Measurements from ENCODE around the gene SPC24. TPM values are rescaled to one million over a fixed set of nuclear protein-coding genes. Genes with fewer than 3 reads are reported as not detected.

Gene SPC24
- total RNA-seq, 1 donor from 2014 or later, result 0.98 TPM

- Mint-ChIP-seq H3K4me3 (no peak overlapping the region), H3K27ac (no peak overlapping the region), H3K27me3 (peaks cover 3% of the 10 kb centered on the region), H3K4me1 (peaks cover 16% of the 10 kb centered on the region), H3K36me3 (ENCODE audit: low read depth) (no peaks in the 10 kb centered on the region), H3K9me3 (no peaks in the 10 kb centered on the region)
- POLR2A ChIA-PET, result no interaction called here
- DNase-seq, result no peak
- no peak for TF ChIP-seq CTCF (IDR thresholded peaks at IDR 0.05)
- CTCF ChIA-PET, result interaction anchor here (0.9 to 3.2 kb wide), 5 partner anchors 14 to 167 kb away, joined by 3 to 19 read pairs (median 11); no protein-coding TSS in a partner anchor
- no peak for ATAC-seq (ENCODE audit: low read depth)
- intact Hi-C loops (cut with micrococcal nuclease), result loop anchor here (1.0 kb wide), 1 partner anchor 76 kb away; no protein-coding TSS in a partner anchor
Measured at GRCh38 chr19:11202488-11203193, 47.1 kb upstream of the SPC24 start.

DNA sequence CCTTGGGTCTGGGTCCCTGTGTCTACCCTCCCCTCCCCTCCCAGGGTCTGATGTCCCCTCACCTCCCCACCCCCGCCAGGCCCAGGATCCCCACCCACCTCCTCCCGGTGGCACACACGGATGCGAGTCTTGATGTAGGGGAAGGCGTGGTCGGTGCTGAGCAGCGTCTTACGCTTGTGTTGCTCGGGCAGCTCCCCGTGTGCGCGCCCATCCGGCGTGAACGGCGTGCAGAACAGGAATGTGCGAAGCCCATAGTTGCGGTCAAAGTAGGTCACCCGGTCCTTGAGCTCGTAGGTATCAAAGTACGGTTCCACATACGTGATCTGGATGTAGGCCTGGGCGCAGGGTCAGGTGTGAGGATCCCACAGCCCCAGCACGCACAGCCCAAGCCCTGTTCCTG is 46.2 kb upstream of the SPC24 start:
- no peak for DNase-seq
- Mint-ChIP-seq H3K4me1 (peaks cover 18% of the 10 kb centered on the region), H3K27ac (no peak overlapping the region), H3K27me3 (peaks cover 3% of the 10 kb centered on the region), H3K9me3 (no peaks in the 10 kb centered on the region), H3K36me3 (ENCODE audit: low read depth) (no peaks in the 10 kb centered on the region), H3K4me3 (no peak overlapping the region)
- ATAC-seq (ENCODE audit: low read depth), result no peak
- intact Hi-C loops (cut with micrococcal nuclease), result no loop called here
- ChIA-PET CTCF (interaction anchor here (0.9 to 1.1 kb wide), 2 partner anchors 14 to 75 kb away, joined by 3 to 4 read pairs; no protein-coding TSS in a partner anchor), POLR2A (no interaction called here)
- no peak for TF ChIP-seq CTCF (IDR thresholded peaks at IDR 0.05)

- H3K4me1 Mint-ChIP-seq, result peaks cover 17% of the 10 kb centered on the region
- H3K27ac Mint-ChIP-seq, result no peak overlapping the region
- ATAC-seq (ENCODE audit: low read depth) (no peak), DNase-seq (no peak)
- no peaks in the 10 kb centered on the region for H3K9me3 Mint-ChIP-seq
- H3K4me3 Mint-ChIP-seq, result no peak overlapping the region
- CTCF ChIA-PET, result no interaction called here
- no peak for TF ChIP-seq CTCF (IDR thresholded peaks at IDR 0.05)
- no peaks in the 10 kb centered on the region for H3K36me3 Mint-ChIP-seq (ENCODE audit: low read depth)
- intact Hi-C loops (cut with micrococcal nuclease), result no loop called here
- H3K27me3 Mint-ChIP-seq, result peaks cover 9% of the 10 kb centered on the region
- POLR2A ChIA-PET, result no interaction called here
Measured at GRCh38 chr19:11200931-11201330, 45.3 kb upstream of the SPC24 start.

DNA sequence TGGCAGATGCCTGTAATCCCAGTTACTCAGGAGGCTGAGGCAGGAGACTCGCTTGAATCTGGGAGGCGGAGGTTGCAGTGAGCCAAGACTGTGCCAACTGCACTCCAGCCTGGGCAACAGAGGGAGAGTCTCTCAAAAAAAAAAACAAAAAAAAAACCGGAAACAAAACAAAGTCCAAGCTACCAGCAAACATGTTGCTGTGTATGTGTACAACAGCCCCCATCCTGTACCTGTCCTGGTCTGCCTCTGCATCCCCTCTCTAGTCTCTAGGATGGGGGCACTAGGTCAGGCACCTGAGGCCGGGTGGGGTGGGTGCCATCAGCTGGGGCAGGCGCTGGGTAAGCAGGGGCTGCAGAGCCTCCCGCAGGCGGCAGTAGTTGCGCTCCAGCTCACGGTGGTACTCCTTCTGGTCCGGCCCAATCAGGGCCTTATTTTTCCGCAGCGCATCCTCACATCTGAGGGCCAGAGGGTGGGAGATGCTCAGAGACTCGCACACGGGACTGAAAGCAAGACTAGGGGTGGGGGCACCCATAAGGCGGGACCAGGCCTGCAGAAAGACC is 44.5 kb upstream of the SPC24 start:
- H3K9me3 Mint-ChIP-seq, result no peaks in the 10 kb centered on the region
- H3K4me3 Mint-ChIP-seq, result no peak overlapping the region

More for the DNA sequence above, 44.5 kb upstream of the SPC24 start:
- Mint-ChIP-seq H3K27me3 (peaks cover 15% of the 10 kb centered on the region), H3K4me1 (peaks cover 14% of the 10 kb centered on the region), H3K27ac (no peak overlapping the region), H3K36me3 (ENCODE audit: low read depth) (no peaks in the 10 kb centered on the region)
- DNase-seq (no peak), ATAC-seq (ENCODE audit: low read depth) (no peak)
- no peak for TF ChIP-seq CTCF (IDR thresholded peaks at IDR 0.05)
- POLR2A ChIA-PET, result no interaction called here
- CTCF ChIA-PET, result interaction anchor here (0.6 kb wide), 1 partner anchor 121 kb away, joined by 3 read pairs; no protein-coding TSS in a partner anchor
- intact Hi-C loops (cut with micrococcal nuclease), result no loop called here

All from activated B cell treated with CpG ODN at 0.5 μM for 24 hours (primary cell).